Mesenteric fat pad (tissue), 1 donor: ENCODE results near the gene CADM4. TPM values are rescaled to one million over a fixed set of nuclear protein-coding genes. Genes with fewer than 3 reads are reported as not detected.

Experiments
- DNase-seq: peaks from one replicate; pipeline ENCODE4 v3.0.0-alpha.2; 2020; ENCODE audit warnings: low spot score
- total RNA-seq: library from RNA; stranded (reverse); fragmentation: NEBNext Ultra II Directional; extraction: Animal tissue kit (Norgen Biotek cat#: 25700); gene quantifications from one replicate; pipeline ENCODE4 v1.2.1, GENCODE V29; 2021
- donor health status: DM: yes; HTN: yes; CAD: no.

Gene CADM4
- total RNA-seq, 1 donor from 2014 or later, result 1.4 TPM

- DNase-seq, result no peak
These were observed 5.2 kb downstream of the CADM4 start for GRCh38 chr19:43634506-43634871.

- no peak for DNase-seq
These were observed 5.6 kb downstream of the CADM4 start for GRCh38 chr19:43634068-43634467.

- DNase-seq, result no peak
These were observed 6.1 kb downstream of the CADM4 start for GRCh38 chr19:43633520-43633919.

- no peak for DNase-seq
These were observed 8.2 kb downstream of the CADM4 start for GRCh38 chr19:43631491-43631890.

- DNase-seq, result no peak
These were observed 10.9 kb downstream of the CADM4 start for GRCh38 chr19:43628646-43629326.

- no peak for DNase-seq
These were observed 12.8 kb downstream of the CADM4 start for GRCh38 chr19:43626838-43627237.

- no peak for DNase-seq
These were observed 13.6 kb downstream of the CADM4 start for GRCh38 chr19:43625918-43626579.

GRCh38 chr19:43624933-43625332, 14.7 kb downstream of the CADM4 start:
- no peak for DNase-seq

GRCh38 chr19:43623889-43624670, 15.6 kb downstream of the CADM4 start:
- no peak for DNase-seq

GRCh38 chr19:43622956-43623355, 16.7 kb downstream of the CADM4 start:
- no peak for DNase-seq

- no peak for DNase-seq
These were observed 17.6 kb downstream of the CADM4 start for GRCh38 chr19:43622070-43622469.

GRCh38 chr19:43620061-43621001, 19.3 kb downstream of the CADM4 start:
- no peak for DNase-seq

- peak; percentile 95 for DNase-seq
These were observed 20.2 kb downstream of the CADM4 start, which contains the start of gene ZNF428 for GRCh38 chr19:43619262-43620060. TSS of gene ZNF428 (minus strand) at chr19:43619629. CDS start at chr19:43614304, 5,325 bp downstream.

- DNase-seq, result no peak
These were observed 20.8 kb downstream of the CADM4 start for GRCh38 chr19:43618921-43619261.

- no peak for DNase-seq
These were observed 22.7 kb downstream of the CADM4 start for GRCh38 chr19:43616954-43617353.

- no peak for DNase-seq
These were observed 23.3 kb downstream of the CADM4 start for GRCh38 chr19:43616306-43616705.

GRCh38 chr19:43612374-43612773, 27.3 kb downstream of the CADM4 start:
- no peak for DNase-seq

GRCh38 chr19:43611788-43612187, 27.9 kb downstream of the CADM4 start, which contains the start of gene SRRM5:
TSS of gene SRRM5 (plus strand) at chr19:43612088. CDS start at chr19:43612122, 34 bp downstream.
- no peak for DNase-seq

GRCh38 chr19:43610493-43610892, 29.2 kb downstream of the CADM4 start:
- no peak for DNase-seq

GRCh38 chr19:43609872-43610271, 29.8 kb downstream of the CADM4 start:
- DNase-seq, result no peak
